ENCODE measurements around the gene ITGB5. TPM values are rescaled to one million over a fixed set of nuclear protein-coding genes. Genes with fewer than 3 reads are reported as not detected.
"Not testable (repeated sequence)": the region's sequence is repeated elsewhere in the genome, so short reads cannot be mapped to it uniquely, and the experiment has no call there.

ITGB5 gene
- total RNA-seq, 1 donor from 2014 or later: 95.1 TPM

DNA sequence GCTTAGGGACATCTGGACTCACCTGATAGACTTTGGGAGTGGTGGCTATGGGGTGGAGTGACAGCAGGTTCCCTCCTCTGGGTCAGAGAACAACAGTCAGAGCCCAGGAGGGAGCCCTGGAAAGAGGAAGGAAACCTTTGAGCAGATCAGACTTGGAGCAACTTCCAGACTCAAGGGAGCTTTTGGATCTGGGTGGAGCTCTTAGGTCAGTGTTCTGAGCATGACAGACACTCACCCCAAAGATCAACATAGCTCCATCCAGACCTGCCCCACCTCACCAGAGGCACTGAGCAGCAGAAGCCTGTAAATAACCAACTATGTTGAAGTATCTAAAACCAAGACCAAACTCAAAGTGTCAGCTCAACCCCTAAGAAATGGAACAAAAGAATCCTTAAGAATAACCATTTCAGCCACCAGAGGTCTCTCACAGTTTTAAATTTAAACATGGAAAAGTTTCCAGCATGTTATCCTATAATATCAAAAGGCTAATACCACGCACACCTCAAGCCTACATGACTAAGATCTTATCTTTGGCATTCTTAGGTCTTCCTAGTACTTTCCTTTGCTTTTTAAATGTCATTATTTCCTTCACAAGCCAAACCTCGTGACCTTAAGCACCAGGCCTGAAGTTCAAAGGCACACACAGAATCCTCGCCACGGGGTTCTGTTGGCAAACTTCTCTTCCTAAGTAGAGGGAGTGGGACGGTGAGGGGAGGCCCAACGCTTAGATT is 100.5 kb downstream of the ITGB5 start:
- Histone ChIP-seq H3K4me1 (peaks cover 20% of the 10 kb centered on the region), H3K4me3 (no peak overlapping the region), H3K27me3 (no peaks in the 10 kb centered on the region), H3K36me3 (no peaks in the 10 kb centered on the region), H3K27ac (no peak overlapping the region), H3K9me3 (no peaks in the 10 kb centered on the region)
- DNase-seq: no peak
- TF ChIP-seq, protein P1, sequence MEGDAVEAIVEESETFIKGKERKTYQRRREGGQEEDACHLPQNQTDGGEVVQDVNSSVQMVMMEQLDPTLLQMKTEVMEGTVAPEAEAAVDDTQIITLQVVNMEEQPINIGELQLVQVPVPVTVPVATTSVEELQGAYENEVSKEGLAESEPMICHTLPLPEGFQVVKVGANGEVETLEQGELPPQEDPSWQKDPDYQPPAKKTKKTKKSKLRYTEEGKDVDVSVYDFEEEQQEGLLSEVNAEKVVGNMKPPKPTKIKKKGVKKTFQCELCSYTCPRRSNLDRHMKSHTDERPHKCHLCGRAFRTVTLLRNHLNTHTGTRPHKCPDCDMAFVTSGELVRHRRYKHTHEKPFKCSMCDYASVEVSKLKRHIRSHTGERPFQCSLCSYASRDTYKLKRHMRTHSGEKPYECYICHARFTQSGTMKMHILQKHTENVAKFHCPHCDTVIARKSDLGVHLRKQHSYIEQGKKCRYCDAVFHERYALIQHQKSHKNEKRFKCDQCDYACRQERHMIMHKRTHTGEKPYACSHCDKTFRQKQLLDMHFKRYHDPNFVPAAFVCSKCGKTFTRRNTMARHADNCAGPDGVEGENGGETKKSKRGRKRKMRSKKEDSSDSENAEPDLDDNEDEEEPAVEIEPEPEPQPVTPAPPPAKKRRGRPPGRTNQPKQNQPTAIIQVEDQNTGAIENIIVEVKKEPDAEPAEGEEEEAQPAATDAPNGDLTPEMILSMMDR (IDR thresholded peaks at IDR 0.05): peak; percentile 37
- intact Hi-C loops (cut with DNase I): no loop called here
- peak; percentile 45 for ATAC-seq

DNA sequence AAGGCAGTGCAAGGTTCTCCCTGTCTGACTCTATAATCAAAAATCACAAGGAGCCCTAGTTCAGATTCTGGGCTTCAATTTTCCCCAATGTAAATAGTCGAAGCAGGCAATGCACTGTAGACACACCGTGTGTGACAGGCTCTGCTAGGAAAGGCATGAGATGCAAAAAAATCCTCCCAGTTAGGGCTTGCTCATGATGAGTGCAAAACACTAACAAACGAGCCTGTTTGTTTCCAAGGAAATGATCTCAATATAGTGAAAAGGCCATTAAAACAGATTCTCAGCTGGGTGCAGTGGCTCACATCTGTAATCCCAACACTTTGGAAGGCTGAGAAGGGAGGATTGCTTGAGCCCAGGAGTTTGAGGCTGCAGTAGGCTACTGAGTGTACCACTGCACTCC is 101.2 kb downstream of the ITGB5 start:
- Histone ChIP-seq H3K9me3 (no peaks in the 10 kb centered on the region), H3K36me3 (no peaks in the 10 kb centered on the region), H3K27ac (no peak overlapping the region), H3K27me3 (no peaks in the 10 kb centered on the region), H3K4me1 (peaks cover 20% of the 10 kb centered on the region), H3K4me3 (no peak overlapping the region)
- TF ChIP-seq, protein P1 (IDR thresholded peaks at IDR 0.05): no peak
- no peak for DNase-seq
- intact Hi-C loops (cut with DNase I): no loop called here
- ATAC-seq: no peak

DNA sequence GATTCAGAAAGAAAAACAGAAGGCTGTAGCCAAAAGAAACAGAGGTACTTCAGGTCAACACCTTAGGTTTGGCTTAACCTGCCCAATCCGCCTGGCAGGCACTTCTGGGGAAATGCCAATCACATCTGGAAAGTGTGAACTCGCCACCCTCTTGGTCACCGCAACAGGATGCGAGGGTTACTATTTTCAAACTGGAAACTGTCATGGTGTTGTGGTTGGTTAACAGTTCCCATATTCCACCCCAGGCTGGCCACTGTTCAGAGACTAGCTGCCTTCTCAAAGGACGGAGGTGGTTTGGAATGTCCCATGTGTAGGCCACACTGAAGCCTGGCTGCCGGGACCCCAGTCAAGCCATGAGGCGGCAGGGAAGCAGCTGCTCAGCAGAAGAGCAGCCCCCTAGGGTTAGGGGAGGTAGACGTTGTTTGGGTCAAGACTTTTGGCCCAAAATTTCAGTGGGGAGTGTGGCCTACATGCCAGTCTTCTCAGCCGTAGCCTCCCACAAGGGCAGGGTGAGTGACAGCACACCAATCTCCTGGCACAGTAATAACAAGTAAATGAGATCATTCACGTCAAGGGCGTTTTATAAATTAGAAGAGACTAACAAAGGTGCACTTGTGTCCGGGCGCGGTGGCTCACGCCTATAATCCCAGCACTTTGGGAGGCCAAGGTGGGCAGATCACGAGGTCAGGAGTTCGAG is 102.3 kb downstream of the ITGB5 start:
- H3K36me3 ChIP-seq: no peaks in the 10 kb centered on the region
- H3K9me3 ChIP-seq: no peaks in the 10 kb centered on the region
- DNase-seq: peak; percentile 45
- H3K4me3 ChIP-seq: no peak overlapping the region
- H3K27me3 ChIP-seq: no peaks in the 10 kb centered on the region
- no peak for ATAC-seq
- H3K4me1 ChIP-seq: peaks cover 31% of the 10 kb centered on the region
- H3K27ac ChIP-seq: no peak overlapping the region
- intact Hi-C loops (cut with DNase I): no loop called here
- TF ChIP-seq, protein P1 (IDR thresholded peaks at IDR 0.05): no peak

DNA sequence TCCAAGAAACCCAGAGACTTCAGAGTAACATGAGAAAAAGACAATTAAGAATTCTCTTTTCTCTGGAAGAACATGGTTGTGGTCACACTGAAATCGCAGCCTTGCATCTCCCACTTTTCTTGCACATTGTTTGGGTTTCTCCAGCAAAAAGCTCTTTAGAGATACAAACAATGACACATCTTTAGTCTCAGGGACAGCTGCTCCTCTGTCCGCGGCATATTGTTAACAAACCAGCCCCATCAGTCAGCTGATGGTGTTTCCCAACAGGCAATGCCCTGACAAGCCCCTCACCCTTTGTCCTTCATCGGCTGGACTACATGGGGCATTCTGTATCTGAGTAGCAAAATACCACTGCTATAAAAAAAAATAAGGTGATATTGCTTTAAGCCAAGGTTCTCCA is 103.5 kb downstream of the ITGB5 start:
- Histone ChIP-seq H3K27me3 (no peaks in the 10 kb centered on the region), H3K36me3 (no peaks in the 10 kb centered on the region), H3K27ac (no peak overlapping the region), H3K9me3 (no peaks in the 10 kb centered on the region), H3K4me1 (peaks cover 33% of the 10 kb centered on the region), H3K4me3 (no peak overlapping the region)
- TF ChIP-seq, protein P1 (IDR thresholded peaks at IDR 0.05): no peak
- intact Hi-C loops (cut with DNase I): no loop called here
- DNase-seq (peak; percentile 6), ATAC-seq (no peak)

DNA sequence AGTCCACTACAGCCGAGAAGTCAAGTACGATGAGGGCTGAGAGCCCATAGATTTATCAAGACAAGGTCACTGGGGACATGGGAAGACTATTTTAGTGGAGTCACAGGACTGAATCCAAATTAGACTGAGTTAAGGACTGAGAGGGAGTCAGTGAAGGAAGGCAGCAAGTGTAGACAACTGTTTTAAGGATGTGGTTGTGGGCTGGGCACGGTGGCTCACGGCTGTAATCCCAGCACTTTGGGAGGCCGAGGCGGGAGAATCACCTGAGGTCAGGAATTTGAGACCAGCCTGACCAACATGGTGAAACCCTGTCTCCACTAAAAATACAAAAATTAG is 104.8 kb downstream of the ITGB5 start:
- H3K9me3 ChIP-seq; H3K4me3 ChIP-seq; H3K27me3 ChIP-seq; H3K36me3 ChIP-seq; H3K27ac ChIP-seq; DNase-seq; intact Hi-C loops (cut with DNase I); ATAC-seq: not testable (repeated sequence)
- peaks cover 30% of the 10 kb centered on the region for H3K4me1 ChIP-seq
